ENCODE measurements around the gene OGFOD2.

GRCh38 chr12:123000578-123000977 lies 25.5 kb downstream of the OGFOD2 start:
- TF ChIP-seq CTCF (IDR thresholded peaks at IDR 0.05; ENCODE audit: low read depth, low read length, missing input control) (no peak), RAD21 (IDR thresholded peaks at IDR 0.05) (no peak), YY1 (IDR thresholded peaks at IDR 0.05) (no peak), TAF1 (conservative IDR thresholded peaks at IDR 0.05) (no peak), ZBTB33 (IDR thresholded peaks at IDR 0.05) (no peak), REST (IDR thresholded peaks at IDR 0.05) (no peak), MAX (IDR thresholded peaks at IDR 0.05) (no peak), FOXA1 (IDR thresholded peaks at IDR 0.05) (no peak), RXRA (IDR thresholded peaks at IDR 0.05) (no peak), ATF3 (IDR thresholded peaks at IDR 0.05) (no peak), GABPA (IDR thresholded peaks at IDR 0.05 in 1 of 2, conservative IDR thresholded peaks at IDR 0.05 in 1 of 2) (no peak), NR2F2 (IDR thresholded peaks at IDR 0.05) (no peak), EGR1 (IDR thresholded peaks at IDR 0.05; ENCODE audit: low read depth in 2 of 2) (no peak)

Measured in liver (tissue), 3 donors.